GM21825 (cell line): Measurements from ENCODE around the gene PYGL.
"Not testable (repeated sequence)": the region's sequence is repeated elsewhere in the genome, so short reads cannot be mapped to it uniquely, and the experiment has no call there.

Experiments
- ATAC-seq: cut with Tn5 transposase; IDR thresholded peaks from one replicate; pipeline ENCODE4 v1.9.1; 2021; ENCODE audit warnings: mild to moderate bottlenecking, moderate library complexity; ENCODE audit not compliant: unreplicated experiment

PYGL gene

DNA sequence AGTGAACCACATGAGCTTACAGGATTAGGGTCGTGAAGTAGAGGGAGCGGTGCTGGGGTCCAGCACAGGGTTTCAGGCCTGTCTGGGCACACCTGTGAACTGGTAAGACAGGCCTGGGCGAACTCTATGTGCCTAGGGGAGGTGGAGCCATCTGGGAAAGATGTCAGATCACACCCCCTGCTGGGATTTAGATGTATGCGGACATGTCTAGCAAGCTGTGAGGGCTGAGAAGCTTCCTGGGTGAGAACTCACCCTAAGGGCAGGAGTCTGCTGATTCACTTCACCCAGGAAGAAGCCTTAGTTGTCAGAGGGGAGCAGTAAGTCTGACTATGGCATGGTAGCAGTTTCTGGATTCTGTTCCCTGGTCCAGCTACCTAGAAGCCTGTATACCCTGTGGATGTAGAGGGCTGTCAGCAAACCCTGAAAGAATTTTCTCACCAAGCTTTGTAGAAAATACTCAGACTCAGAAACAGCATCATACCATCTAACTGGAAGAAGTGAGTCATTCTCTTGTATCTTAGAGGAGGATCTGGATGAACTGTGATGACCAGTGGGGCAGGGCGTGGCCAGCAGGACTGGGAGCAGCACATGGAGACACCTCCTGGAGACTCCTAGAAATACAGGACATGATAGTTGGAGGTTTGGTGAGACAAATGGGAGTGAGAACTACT, 11.2 kb upstream of the PYGL start:
- ATAC-seq: no peak

DNA sequence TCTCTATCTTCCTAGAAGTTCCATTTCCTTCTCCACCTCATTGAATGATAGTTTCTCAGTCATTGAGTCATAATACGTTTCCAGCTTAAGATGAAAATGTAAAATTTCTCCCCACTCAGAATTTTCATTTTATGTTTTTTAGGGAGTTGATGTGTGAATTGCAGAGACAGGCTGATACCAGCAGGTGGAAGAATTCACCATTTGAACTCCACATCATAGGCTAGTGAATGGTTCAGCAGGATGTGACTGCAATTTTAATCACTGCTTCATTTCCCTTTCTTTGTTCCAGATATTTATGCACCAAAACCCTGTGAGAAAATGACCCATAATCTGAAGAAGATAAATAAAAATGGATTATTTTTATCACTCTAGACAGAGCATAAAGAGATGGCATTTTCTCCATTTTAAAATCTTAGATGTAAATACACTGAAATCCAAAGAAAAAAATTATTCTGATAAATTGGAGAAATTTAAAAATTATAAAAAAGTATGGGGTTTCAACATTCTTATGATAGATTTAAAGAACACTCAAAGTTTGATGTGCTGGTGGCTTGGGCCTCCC, 10.6 kb upstream of the PYGL start:
- ATAC-seq: no peak

DNA sequence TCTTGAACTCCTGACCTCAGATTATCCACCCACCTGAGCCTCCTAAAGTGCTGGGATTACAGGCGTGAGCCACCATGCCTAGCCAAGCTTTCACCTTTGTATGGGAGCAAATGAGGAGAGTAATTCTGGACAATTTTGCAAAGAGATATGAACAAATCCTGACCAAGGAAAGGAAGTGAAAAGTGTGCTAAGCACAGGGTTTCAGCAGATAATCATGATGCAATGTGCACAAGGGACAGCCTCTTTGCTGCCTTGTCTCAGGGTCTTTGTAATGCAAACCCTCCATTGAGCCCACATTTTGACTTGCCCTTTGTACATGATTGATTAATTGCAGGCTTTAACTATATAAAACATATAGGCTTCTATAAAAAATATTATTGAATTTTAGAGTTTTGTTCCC, 9.2 kb upstream of the PYGL start:
- ATAC-seq: no peak

DNA sequence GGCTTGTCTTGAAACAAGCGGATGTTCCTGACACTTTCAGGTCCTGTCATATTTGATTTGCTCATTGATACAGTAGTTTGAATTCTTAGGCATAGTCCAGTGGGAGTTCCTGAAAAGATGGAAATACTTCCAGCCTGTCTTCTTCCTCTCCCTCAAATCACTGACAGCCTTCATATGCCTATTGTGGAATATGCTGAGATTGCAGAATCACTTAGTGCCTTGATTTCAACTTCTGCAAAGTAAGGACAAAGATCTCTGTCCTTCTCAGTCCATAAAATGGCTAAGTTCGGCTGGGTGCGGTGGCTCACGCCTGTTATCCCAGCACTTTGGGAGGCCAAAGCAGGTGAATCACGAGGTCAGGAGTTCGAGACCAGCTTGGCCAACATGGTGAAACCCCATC, 6.7 kb upstream of the PYGL start:
- ATAC-seq: no peak

DNA sequence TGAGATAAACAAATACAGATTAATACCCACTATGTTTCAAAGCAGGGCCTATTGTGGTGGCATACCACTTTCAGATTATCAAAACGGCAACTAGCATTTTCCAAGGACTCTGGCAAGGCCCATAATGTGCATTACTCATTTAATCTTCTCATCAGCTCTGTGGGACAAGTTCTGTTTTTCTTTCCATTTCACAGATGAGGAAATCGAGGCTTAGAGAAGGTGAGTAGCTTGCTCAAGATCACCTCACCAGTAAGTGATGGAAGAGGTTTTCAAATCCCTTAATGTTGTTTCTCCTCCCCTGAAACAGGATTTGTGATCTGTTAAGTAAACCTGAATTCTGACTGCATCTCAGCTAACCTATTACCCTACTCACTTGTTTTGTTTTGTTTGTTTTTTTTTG, 3.9 kb upstream of the PYGL start:
- no peak for ATAC-seq

DNA sequence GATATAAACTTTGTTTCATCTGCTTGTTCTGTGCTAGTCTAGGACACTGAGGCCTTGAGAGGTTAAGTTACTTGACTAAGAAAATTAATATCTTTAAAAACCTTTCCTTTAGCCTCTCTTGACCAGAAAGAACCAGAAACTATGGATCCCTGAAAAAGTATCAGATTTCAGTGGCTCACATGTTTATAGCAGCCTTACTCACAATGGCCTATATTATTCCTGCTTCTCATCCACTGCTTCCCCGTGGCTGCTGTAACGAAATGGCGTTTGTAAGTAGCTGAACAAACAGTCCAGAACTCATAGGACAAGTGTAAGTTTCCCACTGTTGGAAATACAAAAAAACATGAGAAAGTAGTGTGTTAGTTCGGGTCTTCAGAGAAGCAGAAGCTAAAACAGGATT, 3.2 kb upstream of the PYGL start:
- ATAC-seq: no peak

DNA sequence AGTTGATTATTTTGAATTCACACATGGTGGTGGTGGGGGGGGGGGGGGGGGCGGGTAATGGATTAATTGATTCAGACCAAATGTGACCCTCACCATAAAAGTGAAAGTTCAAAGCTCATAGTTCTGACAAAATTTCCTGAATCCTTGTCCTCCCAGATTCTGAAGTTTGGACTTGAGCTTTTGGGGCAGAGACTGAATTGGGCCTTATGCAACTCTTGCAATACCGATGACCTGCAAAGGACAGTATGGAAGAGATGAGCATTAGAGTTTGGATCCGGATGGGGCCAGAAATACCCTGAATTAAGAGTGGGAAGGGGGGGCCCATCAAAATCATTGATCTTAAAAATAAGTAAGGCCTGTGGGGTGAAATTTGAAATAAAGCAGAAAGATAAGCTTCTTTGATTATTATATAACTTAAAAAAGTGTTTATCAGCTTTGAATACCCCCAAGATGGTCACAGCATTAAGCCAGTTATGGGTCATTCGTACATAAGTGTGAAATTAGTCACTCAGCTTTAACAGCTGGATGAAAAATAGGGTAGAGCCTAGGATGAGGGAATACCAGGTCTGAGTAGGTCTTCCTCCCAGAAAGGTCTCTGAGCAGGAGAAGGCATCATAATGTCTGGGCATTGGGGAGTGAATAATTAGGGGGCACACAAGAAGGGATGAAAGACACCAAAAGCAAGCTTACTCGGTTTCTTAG, 2.1 kb upstream of the PYGL start:
- ATAC-seq: no peak

DNA sequence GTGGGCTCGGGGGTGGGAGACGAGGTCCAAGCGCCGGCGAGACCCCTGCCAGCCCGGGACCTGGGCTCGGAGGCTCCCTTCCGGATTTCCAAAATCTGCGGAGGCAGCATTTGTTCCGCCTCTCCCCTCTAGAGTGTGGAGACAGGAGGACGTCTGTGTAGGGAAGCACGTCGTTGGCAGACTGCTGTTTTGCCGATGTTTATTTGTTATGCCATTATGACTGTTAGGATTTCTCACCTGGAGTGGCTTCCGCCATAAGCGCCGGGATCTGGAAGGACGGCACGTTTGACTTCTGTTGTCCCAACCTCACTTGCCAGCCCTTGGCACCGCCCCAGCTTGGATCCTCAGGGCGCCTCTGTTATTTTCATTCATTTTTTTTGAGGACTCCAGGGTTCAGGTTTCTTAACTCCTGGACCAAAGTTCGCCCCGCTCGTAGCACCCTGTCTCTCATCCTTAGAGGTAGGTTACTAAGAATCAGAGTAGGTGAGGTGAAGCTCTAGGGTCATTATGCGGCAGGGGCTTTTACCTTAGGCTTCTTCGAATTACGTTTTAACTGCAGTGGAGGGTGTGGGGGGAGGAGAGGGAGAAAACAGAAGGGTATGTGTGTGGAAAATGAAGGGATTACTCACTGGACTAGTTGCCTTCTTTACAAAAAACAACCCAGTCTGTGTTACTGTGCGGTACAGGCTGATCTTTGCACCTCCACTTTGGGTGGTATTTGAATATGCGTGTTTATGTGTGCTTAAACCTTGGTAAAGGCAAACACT, 547 bp upstream of the PYGL start:
- no peak for ATAC-seq

DNA sequence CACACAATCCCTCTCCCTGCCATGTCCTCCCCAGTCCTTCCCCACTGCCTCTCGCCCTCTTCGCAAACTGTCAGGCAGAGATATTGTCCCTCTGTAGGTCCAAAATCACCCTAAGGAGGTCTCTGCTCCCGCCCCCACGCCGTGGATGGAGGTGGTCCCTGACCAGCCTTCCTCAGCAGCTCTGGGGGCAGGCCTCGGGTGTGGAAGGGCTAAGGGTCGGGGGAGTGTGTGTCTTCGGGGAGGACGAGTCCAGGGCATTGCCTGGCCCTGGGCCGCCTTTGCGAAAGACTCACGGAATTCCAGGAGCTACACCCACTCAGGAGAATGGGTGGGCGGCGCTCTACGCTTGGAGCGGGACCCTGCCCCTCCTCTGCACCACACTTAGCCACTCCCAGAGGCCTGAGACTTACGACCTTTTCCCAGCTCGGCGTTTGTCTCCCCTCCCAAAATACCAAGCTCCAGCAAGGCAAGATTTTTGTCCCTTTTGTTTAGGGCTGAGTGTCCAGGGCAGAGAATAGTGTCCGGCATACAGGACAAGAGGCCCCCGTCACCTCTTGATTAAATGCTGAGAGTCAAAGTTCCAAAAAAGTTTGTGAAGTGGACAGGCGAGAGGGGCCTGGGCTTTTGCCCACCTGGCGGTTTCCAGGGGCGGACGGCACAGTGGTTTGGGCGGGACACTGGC, 881 bp downstream of the PYGL start:
- peak; percentile 19 for ATAC-seq

DNA sequence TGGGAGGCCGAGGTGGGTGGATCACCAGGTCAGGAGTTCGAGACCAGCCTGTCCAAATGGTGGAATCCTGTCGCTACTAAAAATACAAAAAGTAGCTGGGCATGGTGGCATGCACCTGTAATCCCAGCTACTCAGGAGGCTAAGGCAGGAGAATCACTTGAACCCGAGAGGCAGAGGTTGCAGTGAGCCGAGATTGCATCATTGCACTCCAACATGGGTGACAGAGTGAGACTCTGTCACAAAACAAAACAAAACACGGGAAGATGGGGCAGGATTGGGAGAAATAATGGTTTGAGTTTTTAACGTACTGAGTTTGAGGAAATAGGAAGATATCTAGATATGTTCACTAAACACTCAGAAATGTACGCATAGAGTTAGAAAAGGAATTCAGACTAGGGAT, 2.6 kb downstream of the PYGL start:
- not testable (repeated sequence) for ATAC-seq

DNA sequence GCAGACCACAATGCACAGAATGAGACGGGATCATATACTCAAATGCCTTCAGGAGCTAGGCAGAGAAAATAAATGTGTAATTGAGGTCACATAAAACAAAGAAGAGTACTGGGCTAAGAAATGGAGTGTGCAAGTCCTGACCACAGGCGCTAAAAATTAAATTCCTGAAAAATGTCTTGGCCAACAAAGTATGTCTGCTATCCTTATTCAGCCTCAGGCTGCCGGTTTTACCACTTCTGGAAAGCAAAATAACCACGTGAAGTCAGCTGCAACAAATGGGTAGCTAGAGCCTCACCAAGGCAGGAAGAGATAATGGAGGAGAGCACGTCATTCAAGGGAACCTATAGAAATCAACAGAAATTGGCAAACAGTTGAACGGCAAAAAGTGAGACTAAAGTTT, 3.1 kb downstream of the PYGL start:
- ATAC-seq: no peak

DNA sequence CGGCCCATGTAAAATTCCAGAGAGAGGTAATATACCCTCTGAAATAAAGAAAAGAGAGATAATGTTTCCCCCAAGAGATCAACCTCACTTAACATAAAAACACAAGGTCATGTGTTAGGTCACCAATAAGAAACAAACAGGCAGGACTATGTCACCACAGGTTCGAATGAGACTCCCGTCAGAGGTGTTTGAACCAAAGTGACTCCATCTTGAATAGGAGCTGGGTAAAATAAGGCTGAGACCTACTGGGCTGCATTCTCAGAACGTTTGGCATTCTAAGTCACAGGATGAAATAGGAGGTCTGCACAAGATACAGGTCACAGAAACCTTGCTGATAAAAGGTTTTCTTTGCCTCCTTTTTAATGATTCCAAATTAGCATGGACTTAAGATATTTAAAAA, 6.5 kb downstream of the PYGL start:
- ATAC-seq: no peak

DNA sequence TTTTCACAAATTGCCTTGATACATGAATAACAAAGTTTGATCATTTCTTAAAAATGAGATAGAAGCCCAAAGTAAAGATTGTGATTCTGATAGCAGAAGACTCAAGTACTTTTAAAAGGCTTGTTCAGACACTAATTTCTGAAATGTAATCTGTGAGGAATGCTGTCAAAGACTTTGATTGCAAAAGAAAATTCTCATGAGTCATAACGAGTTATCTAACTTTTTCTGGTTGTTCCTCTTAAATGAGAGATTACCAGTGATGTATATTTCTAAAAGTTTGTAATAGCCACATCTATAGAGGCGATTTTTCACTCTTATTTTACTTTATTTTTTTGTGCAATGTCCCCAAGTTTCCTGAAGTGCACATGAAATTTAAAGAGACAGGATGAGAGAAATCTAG, 7.0 kb downstream of the PYGL start:
- ATAC-seq: no peak

DNA sequence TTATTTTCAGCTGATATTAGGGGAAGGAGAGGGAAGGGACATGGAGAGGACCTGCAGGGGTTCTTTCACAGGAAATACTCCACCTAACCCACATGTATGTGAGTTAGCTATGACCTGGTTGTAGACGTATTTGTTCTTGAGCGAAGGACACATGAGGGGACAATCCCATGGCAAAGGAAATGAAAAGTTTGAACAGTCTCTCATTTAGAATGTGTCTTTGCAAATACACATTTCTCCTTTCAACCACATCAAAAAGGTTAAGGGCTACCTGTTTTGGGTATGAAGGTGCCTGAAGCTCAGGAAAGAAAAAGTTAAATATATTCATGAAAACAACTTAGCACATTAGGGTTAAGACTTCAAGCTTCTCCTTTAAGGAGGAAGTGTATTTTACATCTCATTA, 7.4 kb downstream of the PYGL start:
- no peak for ATAC-seq

DNA sequence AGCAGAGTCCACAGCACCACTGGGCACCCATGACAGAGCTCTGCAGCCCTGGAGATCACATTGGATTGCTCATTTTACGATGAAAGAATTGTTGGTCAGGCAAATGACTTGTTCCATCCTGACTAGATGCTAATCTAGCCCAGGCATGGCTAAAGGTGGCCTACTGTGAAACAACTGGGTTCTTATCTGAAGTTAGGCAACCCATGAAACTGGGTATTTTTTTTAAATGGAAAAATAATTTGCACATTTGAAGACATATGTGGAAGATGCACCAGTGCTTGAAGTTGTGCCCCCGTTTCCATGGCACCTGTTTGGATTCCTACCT, 8.3 kb downstream of the PYGL start:
- ATAC-seq: no peak

DNA sequence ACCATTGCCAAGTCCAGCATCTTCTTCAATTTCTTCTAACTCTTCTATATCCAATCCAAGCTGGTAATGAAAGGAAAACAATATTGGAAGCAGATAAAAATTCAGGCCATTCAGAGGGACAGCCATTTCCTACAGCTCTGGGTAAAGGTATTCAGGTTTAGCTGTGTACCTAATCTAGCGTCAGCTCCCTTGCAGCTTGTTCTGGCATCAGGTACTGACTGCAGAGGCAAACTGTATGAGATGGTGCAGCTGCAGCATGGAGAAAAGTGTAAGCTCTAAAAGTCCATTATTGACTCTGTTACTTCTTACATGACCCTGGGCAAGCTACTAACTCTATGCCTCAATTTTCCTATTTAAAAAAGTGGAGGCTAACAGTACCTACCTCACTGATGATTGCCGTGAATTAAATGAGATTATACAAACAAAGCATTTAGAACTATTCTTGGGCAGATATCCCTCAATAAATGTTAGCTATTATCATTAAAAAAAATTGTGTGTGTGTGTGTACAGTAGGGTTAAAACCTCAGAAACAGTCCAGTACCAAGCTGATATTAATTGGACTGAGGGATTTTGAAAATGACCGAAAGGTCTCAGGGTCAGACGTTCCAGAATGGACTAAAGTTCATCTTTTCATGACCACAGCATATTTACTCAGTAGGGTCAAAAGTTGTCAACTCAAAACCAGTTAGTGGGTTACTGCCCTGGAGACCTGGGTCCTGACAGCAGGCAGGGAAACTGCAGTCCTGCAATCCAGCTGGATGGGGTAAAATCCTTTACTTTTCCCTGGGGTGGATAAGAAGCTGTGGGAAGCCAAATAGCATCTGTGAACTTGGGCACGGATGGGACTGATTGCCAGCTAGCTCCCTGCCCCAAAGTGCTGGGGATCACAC, 8.9 kb downstream of the PYGL start:
- no peak for ATAC-seq

DNA sequence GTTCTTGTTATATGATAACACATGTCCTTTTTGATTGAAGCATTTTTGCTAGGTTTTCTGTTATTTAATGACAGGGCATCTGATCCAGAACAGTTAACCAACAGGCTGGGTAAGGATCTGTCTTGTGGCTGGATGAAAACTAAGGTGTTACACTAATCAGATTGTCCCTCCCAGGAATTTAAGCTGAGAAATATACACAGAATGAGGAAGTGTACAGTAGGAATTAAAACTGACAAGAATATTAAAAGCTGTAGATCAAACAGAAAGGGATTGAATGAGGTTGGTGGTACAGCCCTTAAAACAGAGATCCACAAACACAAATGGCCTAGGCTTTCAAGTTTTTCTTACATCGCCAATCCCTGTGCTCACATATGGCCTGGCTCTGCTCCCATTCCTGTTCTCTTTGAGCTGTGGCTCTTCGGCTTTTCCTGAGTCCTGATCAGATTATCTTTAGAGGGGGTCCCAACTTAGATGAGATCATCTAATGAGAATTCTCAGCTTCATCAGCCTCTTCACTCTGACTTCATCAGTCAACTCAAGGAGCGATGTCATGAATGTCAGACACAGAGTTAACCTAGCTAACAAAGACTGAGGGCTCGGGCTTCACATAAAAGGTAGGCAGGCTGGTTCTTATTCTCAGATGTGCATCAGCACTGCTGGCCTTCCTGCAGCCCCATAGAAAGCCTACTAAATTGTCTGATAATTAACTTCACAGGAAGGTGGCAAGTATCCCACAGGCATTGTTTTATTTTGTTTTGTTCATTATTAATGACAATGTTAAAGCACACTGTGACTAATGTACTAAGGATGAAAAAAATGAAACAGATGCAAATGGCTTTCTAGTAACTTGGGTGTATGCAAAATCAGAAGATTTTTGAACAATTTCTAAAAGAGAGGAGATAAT, 11.4 kb downstream of the PYGL start:
- no peak for ATAC-seq

DNA sequence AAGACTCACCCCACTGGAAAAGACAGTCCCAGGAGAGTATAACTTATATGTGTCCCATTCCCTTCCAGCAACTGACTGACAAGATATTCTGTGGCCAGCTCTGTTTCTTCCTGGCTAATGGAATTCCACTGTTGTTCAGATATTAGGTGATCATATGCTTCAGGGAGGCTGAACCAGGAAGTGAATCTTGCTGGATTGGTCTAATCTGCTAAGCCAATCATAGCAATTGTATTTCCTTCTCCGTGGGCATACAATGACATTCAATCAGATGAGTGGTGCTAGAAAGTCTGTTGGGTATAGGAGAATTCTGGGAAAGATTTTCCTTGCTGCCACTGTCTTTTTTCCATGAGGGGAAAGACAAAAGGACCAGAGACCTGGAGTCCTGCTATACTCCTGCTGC, 12.1 kb downstream of the PYGL start:
- no peak for ATAC-seq

DNA sequence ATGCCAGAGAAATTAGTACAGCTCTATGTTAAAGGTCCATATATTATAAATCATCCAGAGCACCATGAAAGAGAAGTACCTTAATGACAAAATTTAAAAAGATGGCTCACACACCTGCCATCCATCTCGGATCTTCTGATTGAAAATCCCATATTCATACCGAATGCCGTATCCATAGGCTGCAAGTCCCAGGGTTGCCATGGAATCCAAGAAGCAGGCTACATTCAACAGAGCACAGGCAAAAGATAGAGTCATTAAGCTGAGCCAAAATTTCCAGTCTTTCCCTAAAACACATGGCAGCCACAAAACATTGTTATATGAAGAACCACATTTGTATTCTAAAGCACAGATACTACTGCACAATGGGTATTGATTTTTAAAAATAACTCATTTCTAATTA, 12.7 kb downstream of the PYGL start:
- ATAC-seq: no peak
